Measurements from ENCODE around the gene PAX8.
A peak's percentile ranks its signal among the peaks of the same experiment; 100 is the strongest.

Gene PAX8

DNA sequence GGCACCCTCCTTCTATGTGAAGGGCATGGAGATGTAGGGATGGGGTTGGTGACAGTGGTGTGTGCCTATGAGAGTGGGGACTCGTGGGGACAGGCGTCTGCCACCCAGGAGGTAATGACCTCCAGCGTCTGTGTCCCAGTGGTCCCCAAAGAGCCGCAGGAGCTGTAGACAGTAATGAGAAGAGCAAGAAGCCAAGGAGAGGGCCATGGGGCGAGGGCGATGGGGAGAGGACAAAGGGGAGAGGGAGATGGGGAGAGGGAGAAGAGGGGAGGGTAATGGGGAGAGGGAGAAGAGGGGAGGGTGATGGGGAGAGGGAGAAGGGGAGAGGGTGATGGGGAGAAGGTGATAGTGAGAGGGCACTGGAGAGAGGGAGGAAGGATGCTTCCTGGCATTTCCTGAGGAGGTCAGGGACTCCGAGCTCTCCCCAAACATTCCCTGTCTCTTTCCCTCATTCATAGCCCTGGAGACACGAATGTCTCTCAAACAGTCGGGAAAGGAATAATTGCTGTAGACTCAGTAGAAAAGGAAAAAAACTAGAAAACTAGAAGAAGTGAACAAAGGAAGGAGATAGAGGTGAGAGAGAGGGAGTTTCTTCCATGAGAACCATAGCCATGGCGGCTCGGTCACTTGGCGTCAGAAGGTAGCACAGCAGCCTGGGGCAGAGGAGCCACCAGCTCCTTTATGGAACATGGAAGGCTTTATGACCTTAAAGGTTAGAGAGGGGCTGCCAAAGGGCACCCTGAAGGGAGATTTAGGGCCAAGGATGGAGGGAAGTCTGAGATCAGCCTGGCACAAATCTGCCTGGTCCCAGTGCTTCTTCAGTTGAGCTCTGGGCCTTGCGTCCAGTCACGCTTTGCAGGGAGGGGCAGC, 65.4 kb downstream of the PAX8 start:
- no peak overlapping the region for H3K27ac ChIP-seq (ENCODE audit: extremely low read depth, low read depth, low read length)
- no peaks in the 10 kb centered on the region for H3K9me3 ChIP-seq (ENCODE audit: control insufficient read depth, insufficient read depth, low read depth, low read length)
- peaks cover 13% of the 10 kb centered on the region for H3K4me1 ChIP-seq (ENCODE audit: control insufficient read depth, insufficient read depth, low read length)
- TF ChIP-seq FEZF1 (tag by site-specific recombination; IDR thresholded peaks at IDR 0.05) (no peak), HOXA7 (CRISPR knock-in tag; IDR thresholded peaks at IDR 0.05; ENCODE audit: borderline replicate concordance) (no peak), ZFP3 (tag by site-specific recombination; IDR thresholded peaks at IDR 0.05; ENCODE audit: low read depth) (no peak)
- TF ChIP-seq, protein P1, sequence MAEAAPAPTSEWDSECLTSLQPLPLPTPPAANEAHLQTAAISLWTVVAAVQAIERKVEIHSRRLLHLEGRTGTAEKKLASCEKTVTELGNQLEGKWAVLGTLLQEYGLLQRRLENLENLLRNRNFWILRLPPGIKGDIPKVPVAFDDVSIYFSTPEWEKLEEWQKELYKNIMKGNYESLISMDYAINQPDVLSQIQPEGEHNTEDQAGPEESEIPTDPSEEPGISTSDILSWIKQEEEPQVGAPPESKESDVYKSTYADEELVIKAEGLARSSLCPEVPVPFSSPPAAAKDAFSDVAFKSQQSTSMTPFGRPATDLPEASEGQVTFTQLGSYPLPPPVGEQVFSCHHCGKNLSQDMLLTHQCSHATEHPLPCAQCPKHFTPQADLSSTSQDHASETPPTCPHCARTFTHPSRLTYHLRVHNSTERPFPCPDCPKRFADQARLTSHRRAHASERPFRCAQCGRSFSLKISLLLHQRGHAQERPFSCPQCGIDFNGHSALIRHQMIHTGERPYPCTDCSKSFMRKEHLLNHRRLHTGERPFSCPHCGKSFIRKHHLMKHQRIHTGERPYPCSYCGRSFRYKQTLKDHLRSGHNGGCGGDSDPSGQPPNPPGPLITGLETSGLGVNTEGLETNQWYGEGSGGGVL (tag by site-specific recombination; IDR thresholded peaks at IDR 0.05): 0 out of 2 replicates have a peak, but pooled peaks have one; percentile 9
- ChIA-PET CTCF (interaction anchor here (2.7 to 2.8 kb wide), 2 partner anchors 9 to 14 kb away, joined by 14 to 16 read pairs; no protein-coding TSS in a partner anchor), POLR2A (no interaction called here)
- H3K4me3 ChIP-seq (ENCODE audit: low read depth, low read length): no peak overlapping the region
- H3K36me3 ChIP-seq (ENCODE audit: control insufficient read depth in 2 of 2, insufficient read depth in 1 of 2, low read length in 2 of 2): no peaks in the 10 kb centered on the region

DNA sequence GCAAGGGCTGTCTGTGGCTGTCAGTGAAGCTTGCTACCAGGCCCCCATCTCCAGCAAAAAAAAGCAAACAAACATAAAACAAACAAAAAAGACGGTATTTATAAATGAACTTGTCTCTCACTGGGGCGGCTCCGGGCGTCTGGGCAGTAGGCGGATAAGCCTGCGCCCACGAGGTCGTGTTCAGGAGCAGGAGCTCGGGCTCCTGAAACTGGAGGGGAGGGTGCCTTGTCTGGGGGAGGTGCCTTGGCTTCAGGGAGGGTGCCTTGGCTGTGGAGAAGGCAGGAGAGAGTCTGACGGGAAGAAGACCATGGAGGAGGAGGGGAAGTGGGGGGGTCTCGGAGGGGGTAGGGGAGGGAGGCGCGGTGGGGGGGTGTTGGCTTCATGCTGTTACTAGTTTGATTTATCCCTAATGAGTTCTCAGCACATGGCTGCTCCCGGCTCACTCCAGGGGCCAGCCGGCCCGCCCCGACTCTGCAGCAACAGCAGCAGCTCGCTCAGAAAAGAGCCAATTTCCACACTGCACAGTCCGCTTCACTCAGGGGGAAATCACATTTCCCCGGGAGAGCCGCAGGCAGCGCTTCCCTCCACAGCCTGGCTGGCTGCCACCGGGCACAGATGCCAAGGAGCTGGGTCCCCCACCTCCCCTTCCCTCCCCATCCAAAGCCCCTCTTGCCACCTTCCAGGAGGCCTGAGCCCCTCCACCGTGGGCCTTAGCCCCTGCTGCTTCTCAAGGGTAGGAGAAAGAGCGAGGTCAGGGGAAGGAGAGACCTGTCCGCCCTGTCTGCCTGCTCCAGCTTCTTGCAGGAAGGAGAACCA, 66.3 kb downstream of the PAX8 start:
- H3K4me1 ChIP-seq (ENCODE audit: control insufficient read depth, insufficient read depth, low read length): peaks cover 13% of the 10 kb centered on the region
- H3K36me3 ChIP-seq (ENCODE audit: control insufficient read depth in 2 of 2, insufficient read depth in 1 of 2, low read length in 2 of 2): no peaks in the 10 kb centered on the region
- H3K27ac ChIP-seq (ENCODE audit: extremely low read depth, low read depth, low read length): no peak overlapping the region
- ChIA-PET CTCF (interaction anchor here (0.6 to 2.8 kb wide), 5 partner anchors 9 to 501 kb away, joined by 3 to 16 read pairs (median 13); no protein-coding TSS in a partner anchor), POLR2A (no interaction called here)
- H3K4me3 ChIP-seq (ENCODE audit: low read depth, low read length): no peak overlapping the region
- peak; percentile 59 for TF ChIP-seq EGR2 (tag by site-specific recombination; IDR thresholded peaks at IDR 0.05; ENCODE audit: low read depth)
- peak; percentile 75 for TF ChIP-seq ZFHX2 (tag by site-specific recombination; conservative IDR thresholded peaks at IDR 0.05)
- TF ChIP-seq ZNF37A (tag by site-specific recombination; IDR thresholded peaks at IDR 0.05): no peak
- peak; percentile 18; the same call in 1 of the 2 replicates for TF ChIP-seq ZIC2 (tag by site-specific recombination; IDR thresholded peaks at IDR 0.05)
- no peak for TF ChIP-seq ZNF843 (tag by site-specific recombination; IDR thresholded peaks at IDR 0.05)
- TF ChIP-seq ZNF112 (tag by site-specific recombination; IDR thresholded peaks at IDR 0.05): no peak
- no peak for TF ChIP-seq ZNF670 (tag by site-specific recombination; IDR thresholded peaks at IDR 0.05; ENCODE audit: low read depth)
- H3K9me3 ChIP-seq (ENCODE audit: control insufficient read depth, insufficient read depth, low read depth, low read length): no peaks in the 10 kb centered on the region

DNA sequence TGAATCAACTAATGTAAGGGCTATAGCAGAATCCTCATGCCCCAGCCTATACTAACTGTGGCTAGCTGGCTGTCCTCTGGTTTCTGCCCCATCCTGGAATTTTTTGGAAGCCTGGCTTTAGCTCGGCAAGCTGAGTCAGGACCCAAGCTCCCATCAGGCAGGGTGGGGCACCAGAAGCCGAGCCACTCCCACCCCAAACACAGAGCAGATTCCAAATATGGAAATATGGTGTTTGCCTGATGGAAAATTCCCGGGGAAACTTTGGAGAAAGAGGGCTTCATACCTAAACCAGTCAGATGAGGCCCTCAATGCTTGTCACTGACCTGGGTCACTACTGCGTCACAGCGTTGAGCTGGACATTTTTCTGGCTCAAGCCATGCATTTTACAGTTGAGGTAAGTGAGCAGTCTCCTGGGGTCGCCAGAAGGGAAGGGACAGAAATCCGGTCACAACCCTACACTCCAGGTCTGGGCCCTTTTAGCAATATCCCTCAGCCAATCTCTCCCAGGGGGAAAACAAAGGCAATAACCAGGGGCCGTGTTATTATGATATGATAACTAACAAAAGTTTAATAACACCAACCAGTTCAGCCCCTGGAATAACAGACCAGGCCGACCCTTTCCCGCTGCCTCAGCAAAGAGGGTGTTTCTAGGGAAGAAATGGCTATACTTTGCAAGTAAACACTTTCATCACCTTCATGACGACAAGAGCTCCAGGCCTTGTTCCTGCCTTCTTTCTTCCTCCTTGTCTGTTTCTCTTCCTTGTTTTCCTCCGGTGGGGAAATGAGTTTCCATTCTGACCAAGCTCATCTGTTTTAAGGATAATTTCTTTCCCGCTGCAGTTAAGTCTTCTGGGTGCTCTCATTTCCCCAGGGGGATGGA, 67.3 kb downstream of the PAX8 start:
- H3K27ac ChIP-seq (ENCODE audit: extremely low read depth, low read depth, low read length): no peak overlapping the region
- H3K9me3 ChIP-seq (ENCODE audit: control insufficient read depth, insufficient read depth, low read depth, low read length): no peaks in the 10 kb centered on the region
- CTCF ChIA-PET: interaction anchor here (0.6 to 2.8 kb wide), 6 partner anchors 8 to 502 kb away, joined by 3 to 16 read pairs (median 10); no protein-coding TSS in a partner anchor
- POLR2A ChIA-PET: no interaction called here
- TF ChIP-seq ZNF335 (tag by site-specific recombination; conservative IDR thresholded peaks at IDR 0.05) (peak; percentile 44), ZNF596 (tag by site-specific recombination; IDR thresholded peaks at IDR 0.05) (no peak), OVOL3 (tag by site-specific recombination; IDR thresholded peaks at IDR 0.05) (no peak), HOXA7 (CRISPR knock-in tag; IDR thresholded peaks at IDR 0.05; ENCODE audit: borderline replicate concordance) (no peak)
- no peaks in the 10 kb centered on the region for H3K36me3 ChIP-seq (ENCODE audit: control insufficient read depth in 2 of 2, insufficient read depth in 1 of 2, low read length in 2 of 2)
- H3K4me1 ChIP-seq (ENCODE audit: control insufficient read depth, insufficient read depth, low read length): peaks cover 13% of the 10 kb centered on the region
- H3K4me3 ChIP-seq (ENCODE audit: low read depth, low read length): no peak overlapping the region
